Stomach (tissue), 9 donors: Measurements from ENCODE around the gene ZNF451. TPM values are rescaled to one million over a fixed set of nuclear protein-coding genes. Genes with fewer than 3 reads are reported as not detected.
A peak's percentile ranks its signal among the peaks of the same experiment; 100 is the strongest.
"Not testable (repeated sequence)": the region's sequence is repeated elsewhere in the genome, so short reads cannot be mapped to it uniquely, and the experiment has no call there.

Experiments used
- DNase-seq, 2 donors: peaks; one replicate each; pipeline versions ENCODE4 v3.0.0 to v3.0.0-alpha.2; 2013 to 2019
- H3K27ac ChIP-seq, 5 donors: fragments of 200-600 bp in 4 of 5; sonication (generic) in 4 of 5; one replicate each; pipeline ENCODE4 v1.5.1; 2013 to 2019; ENCODE audit warnings: mild to moderate bottlenecking in 1 of 5, moderate library complexity in 1 of 5
- H3K27me3 ChIP-seq, 3 donors: fragments of 200-600 bp; sonication (generic); one replicate each; pipeline ENCODE4 v1.5.1; 2017 to 2019; ENCODE audit warnings: mixed run types in 1 of 3
- H3K36me3 ChIP-seq, 4 donors: fragments of 200-600 bp; sonication (generic); 1 replicate in 3 of 4; 2 replicates in 1 of 4; pipeline ENCODE4 v1.5.1; 2016 to 2019
- H3K4me1 ChIP-seq, 4 donors: fragments of 200-600 bp; sonication (generic); one replicate each; pipeline ENCODE4 v1.5.1; 2016 to 2019
- H3K4me3 ChIP-seq, 4 donors: fragments of 200-600 bp; sonication (generic) in 3 of 4; one replicate each; pipeline ENCODE4 v1.5.1; 2016 to 2019; ENCODE audit warnings: mild to moderate bottlenecking in 1 of 4
- H3K9me3 ChIP-seq, 4 donors: fragments of 200-600 bp; sonication (generic); one replicate each; pipeline ENCODE4 v1.5.1; 2016 to 2019
- EP300 ChIP-seq: sonication (generic); formaldehyde crosslinking; IDR thresholded peaks from one replicate; pipeline ENCODE4 v1.6.1; 2017; ENCODE audit warnings: antibody characterized with exemption
- POLR2A ChIP-seq, 4 donors: fragments of 450-650 bp; IDR thresholded peaks; one replicate each; pipeline ENCODE4 v1.6.1; 2016; ENCODE audit warnings: antibody characterized with exemption in 4 of 4, control low read depth in 2 of 4, mild to moderate bottlenecking in 1 of 4, moderate library complexity in 1 of 4
- POLR2AphosphoS5 ChIP-seq, 3 donors: sonication (generic); formaldehyde crosslinking; IDR thresholded peaks; one replicate each; pipeline ENCODE4 v1.6.1; 2016; ENCODE audit warnings: antibody characterized with exemption in 3 of 3
- WGBS, 5 donors: extraction: QIAGEN DNeasy Blood & Tissue Kit in 3 of 5; methylation state at CpG; one replicate each; pipeline versions ENCODE4 v1.1.5 to v1.1.7; 2013 to 2018; 5-methylcytosine and 5-hydroxymethylcytosine counted together
- intact Hi-C: fragments of 100-400 bp; cut with DNase I; formaldehyde crosslinking; loops from one replicate; pipeline ENCODE4 v1.15.1; 2023; ENCODE audit warnings: low total_unique reads
- polyA plus RNA-seq, 3 donors: library from polyadenylated mRNA; stranded (reverse); fragments of 200-250 nt; gene quantifications; one replicate each; pipeline ENCODE4 v1.2.3, GENCODE V29; 2013
- total RNA-seq, 5 donors: library from RNA; depleted of rRNA; stranded (reverse); fragments of >200 nt; gene quantifications; one replicate each; pipeline versions ENCODE4 v1.1.0 to v1.2.3, GENCODE V29; 2014 to 2016
- TF ChIP-seq, protein P1 (sequence below), 7 experiments: fragments of 450-650 bp in 4 of 7; fragments of 200-600 bp in 3 of 7; sonication (generic) in 3 of 7; IDR thresholded peaks; one replicate each; pipeline ENCODE4 v1.5.1; 2016 to 2019; ENCODE audit warnings: antibody characterized with exemption in 7 of 7, control low read depth in 2 of 7, mild to moderate bottlenecking in 1 of 7
- donor health status: healthy with polysubstance abuse.
- donor health status: Bipolar disorder and iron deficiency.
- donor health status: healthy.

ZNF451 gene
- total and polyA plus RNA-seq, 8 donors: 6.0 to 402 (median 35.1) TPM

DNA sequence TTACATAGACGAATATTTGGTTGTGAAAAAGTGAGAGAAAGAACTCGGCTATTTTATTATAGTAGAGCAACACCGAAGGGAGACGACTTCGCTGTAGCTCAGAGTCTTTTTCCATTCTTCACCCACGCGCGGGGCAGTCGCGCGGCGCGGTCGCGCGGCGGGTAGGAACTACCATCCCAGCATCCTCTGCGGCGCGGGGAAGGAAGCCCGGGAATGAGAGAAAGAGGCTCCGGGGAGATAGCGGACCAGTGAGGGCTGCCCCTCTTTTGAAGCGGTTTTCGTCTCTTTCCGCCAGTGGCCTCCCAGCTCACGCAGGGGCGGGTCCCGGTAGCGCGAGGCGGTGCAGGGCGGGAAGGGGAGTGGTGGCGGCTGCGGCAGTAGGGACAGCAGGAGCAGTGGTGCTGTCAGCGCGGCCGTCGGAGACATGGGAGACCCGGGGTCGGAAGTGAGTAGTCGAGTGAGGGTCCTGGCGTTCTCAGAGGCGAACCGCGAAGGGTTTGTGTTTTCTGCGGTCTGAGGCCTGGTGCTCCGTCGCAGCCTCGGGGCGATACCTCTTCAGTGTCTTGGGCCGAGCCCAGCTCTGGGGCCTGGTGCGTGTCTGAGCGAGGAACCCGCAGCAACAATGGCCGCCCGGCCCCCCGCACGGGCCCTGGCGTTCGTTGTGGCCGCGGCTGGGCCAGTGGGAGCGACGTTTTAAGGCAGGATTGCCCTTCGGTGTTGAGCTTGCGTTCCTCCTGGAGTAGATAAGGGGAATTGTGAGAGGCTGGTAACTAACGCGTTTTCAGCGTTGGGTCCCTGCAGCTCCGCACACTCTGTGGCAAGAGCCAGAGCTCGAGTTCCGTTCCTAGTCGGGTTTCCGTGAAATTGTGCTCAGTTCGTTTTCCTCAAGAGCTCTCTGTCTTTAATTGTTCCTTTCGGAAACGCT lies 43.4 kb upstream of the ZNF451 start, which contains the start of gene KIAA1586:
KIAA1586 (plus strand) TSS at position 362 of the 925 bp plus-strand sequence; CDS start at position 425, 63 bp downstream.
- TF ChIP-seq POLR2A (IDR thresholded peaks at IDR 0.05): peak in 1 of 4 donors; percentile 52
- peak; percentile 72 to 84 (median 76) for TF ChIP-seq POLR2AphosphoS5 (IDR thresholded peaks at IDR 0.05)
- Histone ChIP-seq H3K27ac (peak within 1 kb of the TSS; percentile 50 to 79 (median 72)), H3K4me1 (peaks cover 8 to 22% (median 15%) of the 10 kb centered on the region in 4 donors), H3K4me3 (peak within 1 kb of the TSS; percentile 47 to 64 (median 59)), H3K36me3 (peaks cover 9 to 16% (median 12%) of the 10 kb centered on the region in 4 donors)
- DNase-seq: peak; percentile 80 to 96
- 0 to 1% (median 0%) methylated on average over 10 to 42 of the region's 78 CpGs for WGBS, 5 donors
- H3K9me3 ChIP-seq, H3K27me3 ChIP-seq, intact Hi-C loops: not testable (repeated sequence)

DNA sequence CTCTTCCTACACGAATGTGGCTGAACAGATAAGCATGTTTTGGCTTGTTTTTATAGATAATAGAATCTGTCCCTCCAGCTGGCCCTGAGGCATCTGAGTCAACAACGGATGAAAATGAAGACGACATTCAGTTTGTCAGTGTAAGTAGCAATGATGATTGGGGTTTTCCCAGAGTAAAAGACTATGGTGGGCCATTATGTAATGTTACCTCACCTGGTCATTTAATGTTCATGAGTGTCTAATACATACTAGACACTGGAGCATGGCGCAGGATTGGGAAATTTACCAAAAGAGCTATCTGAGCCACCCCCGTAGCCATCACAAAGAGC lies 42.8 kb upstream of the ZNF451 start:
- H3K4me3 ChIP-seq, DNase-seq, H3K27ac ChIP-seq, intact Hi-C loops, H3K9me3 ChIP-seq, H3K27me3 ChIP-seq: not testable (repeated sequence)
- Histone ChIP-seq H3K36me3 (peaks cover 15 to 22% (median 16%) of the 10 kb centered on the region in 4 donors), H3K4me1 (peaks cover 8 to 22% (median 15%) of the 10 kb centered on the region in 4 donors)
- WGBS, 5 donors: no CpG with 5 or more reads among the region's 5 CpGs

DNA sequence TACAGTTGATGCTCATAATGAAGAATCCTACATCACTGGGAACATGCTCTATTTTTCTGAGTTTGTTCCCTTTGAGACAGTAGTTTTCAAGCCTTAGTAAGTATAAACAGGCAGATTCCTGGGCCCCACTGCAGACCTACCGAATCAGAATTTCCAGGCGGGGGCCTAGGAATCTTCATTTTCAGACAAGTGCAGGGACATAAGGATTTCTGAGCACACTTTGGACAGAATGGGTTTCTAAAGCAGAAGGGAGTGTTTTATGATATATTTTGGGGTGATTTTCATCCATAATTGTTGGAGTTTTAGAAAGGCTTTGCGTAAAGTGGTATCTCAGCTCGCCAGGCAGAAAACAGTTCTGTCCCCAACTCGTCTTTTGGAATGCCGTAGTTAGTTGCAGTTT lies 42.1 kb upstream of the ZNF451 start:
- Histone ChIP-seq H3K36me3 (peaks cover 15 to 28% (median 21%) of the 10 kb centered on the region in 4 donors), H3K4me1 (peaks cover 8 to 22% (median 15%) of the 10 kb centered on the region in 4 donors)
- H3K4me3 ChIP-seq, H3K27me3 ChIP-seq, H3K9me3 ChIP-seq, H3K27ac ChIP-seq, intact Hi-C loops, DNase-seq: not testable (repeated sequence)
- WGBS, 5 donors: 80 to 92% (median 87%) methylated on average over 6 of the region's 6 CpGs

DNA sequence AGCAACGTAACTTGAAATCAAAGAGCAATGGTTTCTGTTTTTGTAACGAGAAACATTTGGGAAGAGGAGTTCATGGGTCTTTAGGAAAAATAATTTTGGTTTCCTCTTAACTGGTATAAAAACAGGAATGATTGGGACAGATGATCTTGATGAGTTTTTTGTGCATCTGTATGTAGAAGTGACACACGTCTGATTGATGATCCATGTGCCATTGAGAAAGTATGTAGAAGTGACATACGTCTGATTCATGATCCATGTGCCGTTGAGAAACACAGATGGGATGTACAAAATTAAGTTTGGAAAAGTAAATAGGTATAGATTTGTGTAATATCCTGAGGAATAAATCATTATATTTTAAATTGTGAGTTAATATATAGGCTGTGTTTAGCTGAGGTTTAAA lies 41.4 kb upstream of the ZNF451 start:
- WGBS, 5 donors: 79 to 88% (median 88%) methylated on average over 5 of the region's 5 CpGs
- intact Hi-C loops: no loop called here
- no peak overlapping the region for H3K4me3 ChIP-seq

DNA sequence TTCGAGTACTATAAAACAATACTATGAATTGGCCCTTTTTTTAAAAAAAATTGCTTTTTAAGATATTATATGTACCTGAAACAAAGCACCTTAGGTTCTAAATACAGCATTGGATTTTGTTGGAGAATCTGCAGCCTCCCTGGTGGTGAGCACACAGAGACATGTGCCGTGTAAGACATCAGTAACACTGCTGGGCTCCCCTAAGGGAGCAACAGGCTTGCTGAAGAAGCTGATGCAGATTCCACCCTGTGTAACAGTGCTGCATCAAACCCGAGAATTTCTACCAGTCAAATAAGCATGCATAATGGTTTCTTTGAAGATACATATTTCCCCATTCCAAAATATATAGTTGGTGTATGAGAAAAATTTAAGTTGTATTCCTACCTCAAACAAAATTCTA lies 26.1 kb upstream of the ZNF451 start:
- DNase-seq: no peak
- no peaks in the 10 kb centered on the region for H3K4me1 ChIP-seq
- peaks cover 3 to 55% (median 41%) of the 10 kb centered on the region in 4 donors for H3K36me3 ChIP-seq
- H3K4me3 ChIP-seq: no peak overlapping the region
- no peaks in the 10 kb centered on the region for H3K9me3 ChIP-seq
- intact Hi-C loops: no loop called here
- TF ChIP-seq POLR2A (IDR thresholded peaks at IDR 0.05) (no peak), EP300 (no peak), POLR2AphosphoS5 (IDR thresholded peaks at IDR 0.05) (no peak)
- TF ChIP-seq, protein P1, sequence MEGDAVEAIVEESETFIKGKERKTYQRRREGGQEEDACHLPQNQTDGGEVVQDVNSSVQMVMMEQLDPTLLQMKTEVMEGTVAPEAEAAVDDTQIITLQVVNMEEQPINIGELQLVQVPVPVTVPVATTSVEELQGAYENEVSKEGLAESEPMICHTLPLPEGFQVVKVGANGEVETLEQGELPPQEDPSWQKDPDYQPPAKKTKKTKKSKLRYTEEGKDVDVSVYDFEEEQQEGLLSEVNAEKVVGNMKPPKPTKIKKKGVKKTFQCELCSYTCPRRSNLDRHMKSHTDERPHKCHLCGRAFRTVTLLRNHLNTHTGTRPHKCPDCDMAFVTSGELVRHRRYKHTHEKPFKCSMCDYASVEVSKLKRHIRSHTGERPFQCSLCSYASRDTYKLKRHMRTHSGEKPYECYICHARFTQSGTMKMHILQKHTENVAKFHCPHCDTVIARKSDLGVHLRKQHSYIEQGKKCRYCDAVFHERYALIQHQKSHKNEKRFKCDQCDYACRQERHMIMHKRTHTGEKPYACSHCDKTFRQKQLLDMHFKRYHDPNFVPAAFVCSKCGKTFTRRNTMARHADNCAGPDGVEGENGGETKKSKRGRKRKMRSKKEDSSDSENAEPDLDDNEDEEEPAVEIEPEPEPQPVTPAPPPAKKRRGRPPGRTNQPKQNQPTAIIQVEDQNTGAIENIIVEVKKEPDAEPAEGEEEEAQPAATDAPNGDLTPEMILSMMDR (IDR thresholded peaks at IDR 0.05): no peak
- H3K27ac ChIP-seq: no peak overlapping the region
- no peaks in the 10 kb centered on the region for H3K27me3 ChIP-seq
- 83 to 92% (median 91%) methylated on average over 3 of the region's 3 CpGs for WGBS, 5 donors

More for the DNA sequence above, 41.4 kb upstream of the ZNF451 start:
- DNase-seq: no peak
- Histone ChIP-seq H3K4me1 (peaks cover 8 to 22% (median 15%) of the 10 kb centered on the region in 4 donors), H3K36me3 (peaks cover 18 to 35% (median 28%) of the 10 kb centered on the region in 4 donors), H3K27me3 (no peaks in the 10 kb centered on the region), H3K27ac (no peak overlapping the region), H3K9me3 (no peaks in the 10 kb centered on the region)
- TF ChIP-seq EP300 (no peak), POLR2AphosphoS5 (IDR thresholded peaks at IDR 0.05) (no peak), POLR2A (IDR thresholded peaks at IDR 0.05) (no peak)
- TF ChIP-seq, protein P1 (IDR thresholded peaks at IDR 0.05): no peak
